Keratinocyte (primary cell): ENCODE results near the gene CLDN5. TPM values are rescaled to one million over a fixed set of nuclear protein-coding genes. Genes with fewer than 3 reads are reported as not detected.

ENCODE experiments used
- DNase-seq: peaks from one replicate; pipeline ENCODE4 v3.0.0-alpha.2; 2011; ENCODE audit warnings: low read depth, missing footprints, low spot score
- FAIRE-seq: peaks from 2 replicates; lab custom pipeline; 2011; peaks lifted over from hg19 to GRCh38; lab: Jason Lieb, UNC
- H2AFZ ChIP-seq: 2 replicates; pipeline ENCODE4 v1.6.0; 2012; ENCODE audit warnings: low read length, control low read depth, inconsistent platforms; ENCODE audit not compliant: control insufficient read depth
- H3K27ac ChIP-seq: 2 replicates; pipeline ENCODE4 v1.5.1; 2011; ENCODE audit warnings: low read length; ENCODE audit not compliant: control insufficient read depth, insufficient read depth
- H3K27me3 ChIP-seq: 3 replicates; pipeline ENCODE4 v1.6.0; 2011; ENCODE audit warnings: low read length; ENCODE audit not compliant: control insufficient read depth, insufficient read depth; ENCODE audit errors: extremely low read depth
- H3K36me3 ChIP-seq, 2 experiments: 2 replicates in 1 of 2; 3 replicates in 1 of 2; pipeline ENCODE4 v1.5.1; 2011; ENCODE audit warnings: low read length in 2 of 2, mild to moderate bottlenecking in 1 of 2; ENCODE audit not compliant: control insufficient read depth in 2 of 2, insufficient read depth in 2 of 2; ENCODE audit errors: extremely low read depth in 1 of 2
- H3K4me1 ChIP-seq: 3 replicates; pipeline ENCODE4 v1.5.1; 2011; ENCODE audit warnings: low read length; ENCODE audit not compliant: control insufficient read depth, insufficient read depth; ENCODE audit errors: extremely low read depth
- H3K4me2 ChIP-seq: 3 replicates; pipeline ENCODE4 v1.6.0; 2011; ENCODE audit warnings: low read depth, low read length; ENCODE audit not compliant: control insufficient read depth, insufficient read depth; ENCODE audit errors: extremely low read depth
- H3K4me3 ChIP-seq, 3 experiments: fragments of 200-600 bp in 1 of 3; sonication (generic) in 1 of 3; 2 replicates in 2 of 3; 3 replicates in 1 of 3; pipeline ENCODE4 v1.5.1; 2011 to 2016; ENCODE audit warnings: low read length in 3 of 3, mild to moderate bottlenecking in 3 of 3, control low read depth in 2 of 3, inconsistent platforms in 1 of 3, low read depth in 1 of 3, mixed read lengths in 1 of 3, mixed run types in 1 of 3, moderate library complexity in 1 of 3; ENCODE audit not compliant: control insufficient read depth in 2 of 3, insufficient read depth in 2 of 3; ENCODE audit errors: extremely low read depth in 1 of 3
- H3K79me2 ChIP-seq: 2 replicates; pipeline ENCODE4 v1.6.0; 2012; ENCODE audit warnings: low read length; ENCODE audit not compliant: control insufficient read depth, insufficient read depth
- H3K9ac ChIP-seq: 3 replicates; pipeline ENCODE4 v1.6.0; 2011; ENCODE audit warnings: low read length; ENCODE audit not compliant: control insufficient read depth, insufficient read depth; ENCODE audit errors: extremely low read depth
- H3K9me1 ChIP-seq: 3 replicates; pipeline ENCODE4 v1.6.0; 2011; ENCODE audit warnings: low read length; ENCODE audit not compliant: control insufficient read depth, insufficient read depth; ENCODE audit errors: extremely low read depth
- H3K9me3 ChIP-seq: 2 replicates; pipeline ENCODE4 v1.5.1; 2012; ENCODE audit warnings: low read depth, low read length; ENCODE audit not compliant: control insufficient read depth
- H4K20me1 ChIP-seq: 3 replicates; pipeline ENCODE4 v1.6.0; 2011; ENCODE audit warnings: low read length; ENCODE audit not compliant: control insufficient read depth, insufficient read depth; ENCODE audit errors: extremely low read depth
- EZH2 ChIP-seq: IDR thresholded peaks from one replicate; pipeline ENCODE4 v1.6.1; 2012; ENCODE audit warnings: inconsistent platforms, mild to moderate bottlenecking, low read length, moderate library complexity
- dilution Hi-C: fragments of 300-500 bp; cut with MboI; formaldehyde crosslinking; loops from one replicate; pipeline ENCODE4 v1.7.0; 2020; ENCODE audit warnings: low sequenced_read_pairs; ENCODE audit not compliant: extremely low pct_ligation_motif_present
- polyA plus RNA-seq, 5 experiments: library from polyadenylated mRNA; depleted of rRNA in 3 of 5; stranded (reverse) in 3 of 5; stranded (forward) in 1 of 5; unstranded in 1 of 5; fragments of >200 nt; gene quantifications; 1 replicate in 1 of 5; 2 replicates in 3 of 5; 3 replicates in 1 of 5; pipeline versions ENCODE4 v1.2.1 to v1.2.3, GENCODE V29; 2011 to 2012; ENCODE audit warnings: missing spikeins in 2 of 5, low read depth in 1 of 5, low replicate concordance in 1 of 5
- TF ChIP-seq, protein P1 (sequence below), 3 experiments: IDR thresholded peaks in 1 of 3; conservative IDR thresholded peaks in 1 of 3; optimal IDR thresholded peaks in 1 of 3; 2 replicates in 2 of 3; 3 replicates in 1 of 3; pipeline versions ENCODE3 to v1.5.1; 2011; ENCODE audit warnings: low read length in 3 of 3, mild to moderate bottlenecking in 3 of 3, moderate library complexity in 2 of 3, control low read depth in 1 of 3, inconsistent platforms in 1 of 3; ENCODE audit not compliant: insufficient read depth in 2 of 3; ENCODE audit errors: extremely low read depth in 1 of 3

The CLDN5 gene
- polyA plus RNA-seq, 1 donor (not counting 4 experiments of a cell fraction or from before 2014, with no cell fraction given) = not detected

DNA sequence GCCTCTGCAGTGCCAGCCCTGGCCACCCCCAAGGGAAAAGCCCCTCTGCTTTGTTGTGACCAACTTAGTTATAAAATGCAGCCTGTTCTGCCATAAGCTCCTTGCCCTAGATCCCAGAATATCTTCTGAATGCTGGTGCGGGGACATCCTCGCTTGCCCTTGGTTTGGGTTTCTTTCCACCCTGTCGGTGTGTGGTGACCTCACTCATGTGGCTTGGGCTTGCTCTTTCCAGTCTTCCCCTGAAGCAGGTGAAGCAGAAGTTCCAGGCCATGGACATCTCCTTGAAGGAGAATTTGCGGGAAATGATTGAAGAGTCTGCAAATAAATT is 16.7 kb downstream of the CLDN5 start:
- FAIRE-seq (no peak), DNase-seq (no peak)
- Histone ChIP-seq H3K79me2 (no peaks in the 10 kb centered on the region), H3K27ac (no peak overlapping the region), H2AFZ (no peak overlapping the region), H3K27me3 (no peaks in the 10 kb centered on the region), H3K4me2 (no peak overlapping the region), H3K4me1 (peaks cover 7% of the 10 kb centered on the region), H3K9me1 (no peaks in the 10 kb centered on the region), H3K4me3 (no peak overlapping the region), H3K9me3 (no peaks in the 10 kb centered on the region), H3K9ac (no peak overlapping the region), H3K36me3 (peaks cover 0 to 3% of the 10 kb centered on the region in 2 experiments), H4K20me1 (no peaks in the 10 kb centered on the region)
- dilution Hi-C loops = no loop called here
- TF ChIP-seq, protein P1, sequence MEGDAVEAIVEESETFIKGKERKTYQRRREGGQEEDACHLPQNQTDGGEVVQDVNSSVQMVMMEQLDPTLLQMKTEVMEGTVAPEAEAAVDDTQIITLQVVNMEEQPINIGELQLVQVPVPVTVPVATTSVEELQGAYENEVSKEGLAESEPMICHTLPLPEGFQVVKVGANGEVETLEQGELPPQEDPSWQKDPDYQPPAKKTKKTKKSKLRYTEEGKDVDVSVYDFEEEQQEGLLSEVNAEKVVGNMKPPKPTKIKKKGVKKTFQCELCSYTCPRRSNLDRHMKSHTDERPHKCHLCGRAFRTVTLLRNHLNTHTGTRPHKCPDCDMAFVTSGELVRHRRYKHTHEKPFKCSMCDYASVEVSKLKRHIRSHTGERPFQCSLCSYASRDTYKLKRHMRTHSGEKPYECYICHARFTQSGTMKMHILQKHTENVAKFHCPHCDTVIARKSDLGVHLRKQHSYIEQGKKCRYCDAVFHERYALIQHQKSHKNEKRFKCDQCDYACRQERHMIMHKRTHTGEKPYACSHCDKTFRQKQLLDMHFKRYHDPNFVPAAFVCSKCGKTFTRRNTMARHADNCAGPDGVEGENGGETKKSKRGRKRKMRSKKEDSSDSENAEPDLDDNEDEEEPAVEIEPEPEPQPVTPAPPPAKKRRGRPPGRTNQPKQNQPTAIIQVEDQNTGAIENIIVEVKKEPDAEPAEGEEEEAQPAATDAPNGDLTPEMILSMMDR (optimal IDR thresholded peaks at IDR 0.05 in 1 of 3, IDR thresholded peaks at IDR 0.05 in 1 of 3, conservative IDR thresholded peaks at IDR 0.05 in 1 of 3; ENCODE audit: extremely low read depth in 1 of 3, insufficient read depth in 2 of 3, low read length in 3 of 3) = no peak
- TF ChIP-seq EZH2 = no peak

DNA sequence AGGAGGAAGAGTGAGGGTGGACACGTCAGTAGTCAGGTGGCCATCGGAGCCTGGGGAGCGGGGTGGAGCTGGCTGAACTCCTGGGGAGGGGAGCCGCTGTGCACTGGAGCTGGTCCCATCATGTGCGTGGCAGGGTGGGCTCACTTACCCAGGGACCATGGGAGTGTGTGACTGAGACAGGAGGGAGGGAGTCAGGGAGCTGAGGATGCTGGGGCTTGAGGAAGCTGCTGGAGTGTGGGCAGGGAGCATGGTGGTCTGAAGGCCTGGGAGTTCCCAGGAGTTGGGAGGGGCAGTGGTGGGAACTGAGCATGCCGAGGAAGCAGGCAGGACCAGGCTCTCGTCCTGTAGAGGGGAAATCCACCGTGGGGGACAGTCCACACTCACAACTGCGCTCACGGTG is 18.0 kb downstream of the CLDN5 start:
- H3K36me3 ChIP-seq = peaks cover 0 to 3% of the 10 kb centered on the region in 2 experiments
- TF ChIP-seq EZH2 = no peak
- TF ChIP-seq, protein P1 (optimal IDR thresholded peaks at IDR 0.05 in 1 of 3, IDR thresholded peaks at IDR 0.05 in 1 of 3, conservative IDR thresholded peaks at IDR 0.05 in 1 of 3; ENCODE audit: extremely low read depth in 1 of 3, insufficient read depth in 2 of 3, low read length in 3 of 3) = no peak
- DNase-seq (no peak), FAIRE-seq (no peak)
- H3K79me2 ChIP-seq = no peaks in the 10 kb centered on the region
- no peak overlapping the region for H3K4me2 ChIP-seq
- peaks cover 3% of the 10 kb centered on the region for H3K4me1 ChIP-seq
- H3K9me3 ChIP-seq = no peaks in the 10 kb centered on the region
- no peak overlapping the region for H3K27ac ChIP-seq
- H4K20me1 ChIP-seq = no peaks in the 10 kb centered on the region
- dilution Hi-C loops = no loop called here
- H3K9ac ChIP-seq = no peak overlapping the region
- no peak overlapping the region for H3K4me3 ChIP-seq
- H3K27me3 ChIP-seq = no peaks in the 10 kb centered on the region
- no peaks in the 10 kb centered on the region for H3K9me1 ChIP-seq
- no peak overlapping the region for H2AFZ ChIP-seq
